Spleen (tissue), 11 donors: ENCODE measurements around the gene NTN1. TPM values are rescaled to one million over a fixed set of nuclear protein-coding genes. Genes with fewer than 3 reads are reported as not detected.

Experiments used
- DNase-seq: peaks from one replicate; pipeline ENCODE4 v3.0.0-alpha.2; 2020
- H3K27ac ChIP-seq, 8 donors: fragments of 200-600 bp; sonication (generic) in 7 of 8; 1 replicate in 4 of 8; 2 replicates in 4 of 8; pipeline versions ENCODE4 v1.5.0 to v1.8.0; 2016 to 2021; ENCODE audit warnings: inconsistent platforms in 4 of 8, mild to moderate bottlenecking in 4 of 8, moderate library complexity in 1 of 8
- H3K27me3 ChIP-seq, 7 donors: fragments of 200-600 bp; sonication (generic) in 6 of 7; replicated peaks in 1 of 7; 1 replicate in 4 of 7; 2 replicates in 3 of 7; pipeline versions ENCODE4 v1.5.0 to v1.8.0; 2016 to 2021; ENCODE audit warnings: inconsistent platforms in 3 of 7, mild to moderate bottlenecking in 1 of 7
- H3K36me3 ChIP-seq, 6 donors: fragments of 200-600 bp; sonication (generic) in 5 of 6; 1 replicate in 4 of 6; 2 replicates in 2 of 6; pipeline versions ENCODE4 v1.5.0 to v1.8.0; 2016 to 2021; ENCODE audit warnings: inconsistent platforms in 2 of 6
- H3K4me1 ChIP-seq, 6 donors: fragments of 200-600 bp; sonication (generic) in 5 of 6; 1 replicate in 3 of 6; 2 replicates in 3 of 6; pipeline versions ENCODE4 v1.5.0 to v1.8.0; 2016 to 2021; ENCODE audit warnings: inconsistent platforms in 3 of 6
- H3K4me3 ChIP-seq, 8 donors: fragments of 200-600 bp; sonication (generic) in 7 of 8; 1 replicate in 4 of 8; 2 replicates in 4 of 8; pipeline versions ENCODE4 v1.5.0 to v1.8.0; 2016 to 2021; ENCODE audit warnings: inconsistent platforms in 4 of 8, mild to moderate bottlenecking in 4 of 8, moderate library complexity in 2 of 8
- H3K9me3 ChIP-seq, 8 donors: fragments of 200-600 bp; sonication (generic) in 7 of 8; 1 replicate in 4 of 8; 2 replicates in 4 of 8; pipeline versions ENCODE4 v1.5.0 to v1.8.0; 2016 to 2021; ENCODE audit warnings: inconsistent platforms in 4 of 8
- POLR2A ChIP-seq, 3 donors: fragments of 450-650 bp; IDR thresholded peaks; one replicate each; pipeline ENCODE4 v1.5.1; 2017; ENCODE audit warnings: antibody characterized with exemption in 3 of 3, mild to moderate bottlenecking in 1 of 3
- POLR2AphosphoS5 ChIP-seq, 3 donors: sonication (generic); formaldehyde crosslinking; IDR thresholded peaks; one replicate each; pipeline ENCODE4 v1.5.1; 2017; ENCODE audit warnings: antibody characterized with exemption in 3 of 3
- WGBS, 5 donors: extraction: QIAGEN DNeasy Blood & Tissue Kit in 3 of 5; methylation state at CpG; one replicate each; pipeline versions ENCODE4 v1.1.5 to v1.1.7; 2013 to 2018; 5-methylcytosine and 5-hydroxymethylcytosine counted together
- intact Hi-C: fragments of 100-400 bp; cut with DNase I; formaldehyde crosslinking; loops from one replicate; pipeline ENCODE4 v1.15.0; 2023; ENCODE audit warnings: low total_unique reads
- polyA plus RNA-seq, 3 donors: library from polyadenylated mRNA; stranded (reverse); fragments of 200-250 nt; gene quantifications; one replicate each; pipeline ENCODE4 v1.2.1, GENCODE V29; 2013
- total RNA-seq, 7 donors: library from RNA; depleted of rRNA in 3 of 7; stranded (reverse); fragments of >200 nt in 3 of 7; fragmentation: NEBNext Ultra II Directional in 4 of 7; extraction: Animal tissue kit (Norgen Biotek cat#: 25700) in 4 of 7; gene quantifications; one replicate each; pipeline versions ENCODE4 v1.1.0 to v1.2.1, GENCODE V29; 2016 to 2021
- TF ChIP-seq, protein P1 (sequence below), 11 experiments: fragments of 200-600 bp in 7 of 11; fragments of 450-650 bp in 4 of 11; sonication (generic) in 4 of 11; IDR thresholded peaks in 8 of 11; conservative IDR thresholded peaks in 3 of 11; 1 replicate in 7 of 11; 2 replicates in 4 of 11; pipeline versions ENCODE4 v1.4.0 to v1.8.0; 2016 to 2021; ENCODE audit warnings: antibody characterized with exemption in 11 of 11, inconsistent platforms in 4 of 11, mild to moderate bottlenecking in 1 of 11
- donor health status: healthy with polysubstance abuse.
- donor health status: DM: no; HTN: no; CAD: no; lungs with moderate emphysema.
- donor health status: DM: no; HTN: no; CAD: no.
- donor health status: Bipolar disorder and iron deficiency.
- donor health status: healthy.
- donor health status: DM: no; HTN: no; CAD: no.
- donor health status: DM: yes; HTN: yes; CAD: no.

The NTN1 gene
- total and polyA plus RNA-seq, 10 donors, result 0.07 to 0.43 (median 0.23) TPM; not detected in 2

DNA sequence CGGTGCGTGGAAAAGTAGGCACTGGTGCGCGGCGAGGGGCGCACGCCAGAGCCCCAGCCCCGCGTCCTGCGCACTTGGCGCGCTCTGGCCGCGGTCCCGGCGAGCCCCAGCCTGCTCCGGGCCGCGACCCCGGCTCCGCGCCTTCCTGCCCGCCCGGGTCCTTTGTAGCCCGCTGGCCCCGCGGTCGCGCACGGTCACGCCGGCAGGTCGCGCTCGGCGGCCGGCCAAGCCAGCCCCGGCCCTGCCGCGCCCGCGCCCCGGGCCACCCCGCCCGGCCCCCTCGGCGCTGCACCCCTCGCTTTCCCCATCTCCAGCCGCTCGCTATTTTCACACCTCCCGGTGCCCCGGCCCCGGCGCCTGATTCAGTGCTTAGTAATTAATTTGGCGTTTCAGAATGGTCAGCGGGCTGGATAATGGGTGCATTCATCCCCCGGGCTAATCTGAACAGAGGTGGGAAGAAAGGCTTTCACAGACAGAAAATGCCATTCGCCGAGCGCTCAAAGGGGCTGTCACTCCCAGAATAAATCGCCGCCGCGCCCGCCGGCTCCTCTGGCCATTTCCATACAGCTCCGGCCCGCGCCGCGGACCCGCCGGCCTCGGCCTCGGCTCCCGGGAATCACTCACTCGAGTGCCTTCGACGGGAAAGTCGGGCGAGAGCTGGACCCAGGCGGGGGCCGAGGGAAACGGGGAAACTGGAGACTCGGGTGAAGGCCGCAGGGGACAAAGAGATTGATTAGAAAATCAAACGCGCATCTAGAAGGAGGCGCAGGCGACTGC, 17.8 kb upstream of the NTN1 start:
- H3K9me3 ChIP-seq, result peaks cover 0 to 4% (median 0%) of the 10 kb centered on the region in 8 donors
- WGBS, 5 donors, result 1 to 2% (median 1%) methylated on average over 34 to 90 of the region's 90 CpGs
- peaks cover 8 to 34% (median 25%) of the 10 kb centered on the region in 6 donors for H3K4me1 ChIP-seq
- intact Hi-C loops, result no loop called here
- H3K4me3 ChIP-seq, result peak overlapping the region in 7 of 8 donors; percentile 18 to 72 (median 42)
- no peak for DNase-seq
- H3K27me3 ChIP-seq, result peaks cover 6 to 99% (median 59%) of the 10 kb centered on the region in 7 donors
- H3K27ac ChIP-seq, result no peak overlapping the region
- H3K36me3 ChIP-seq, result no peaks in the 10 kb centered on the region
- TF ChIP-seq POLR2A (IDR thresholded peaks at IDR 0.05) (no peak), POLR2AphosphoS5 (IDR thresholded peaks at IDR 0.05) (no peak)
- TF ChIP-seq, protein P1, sequence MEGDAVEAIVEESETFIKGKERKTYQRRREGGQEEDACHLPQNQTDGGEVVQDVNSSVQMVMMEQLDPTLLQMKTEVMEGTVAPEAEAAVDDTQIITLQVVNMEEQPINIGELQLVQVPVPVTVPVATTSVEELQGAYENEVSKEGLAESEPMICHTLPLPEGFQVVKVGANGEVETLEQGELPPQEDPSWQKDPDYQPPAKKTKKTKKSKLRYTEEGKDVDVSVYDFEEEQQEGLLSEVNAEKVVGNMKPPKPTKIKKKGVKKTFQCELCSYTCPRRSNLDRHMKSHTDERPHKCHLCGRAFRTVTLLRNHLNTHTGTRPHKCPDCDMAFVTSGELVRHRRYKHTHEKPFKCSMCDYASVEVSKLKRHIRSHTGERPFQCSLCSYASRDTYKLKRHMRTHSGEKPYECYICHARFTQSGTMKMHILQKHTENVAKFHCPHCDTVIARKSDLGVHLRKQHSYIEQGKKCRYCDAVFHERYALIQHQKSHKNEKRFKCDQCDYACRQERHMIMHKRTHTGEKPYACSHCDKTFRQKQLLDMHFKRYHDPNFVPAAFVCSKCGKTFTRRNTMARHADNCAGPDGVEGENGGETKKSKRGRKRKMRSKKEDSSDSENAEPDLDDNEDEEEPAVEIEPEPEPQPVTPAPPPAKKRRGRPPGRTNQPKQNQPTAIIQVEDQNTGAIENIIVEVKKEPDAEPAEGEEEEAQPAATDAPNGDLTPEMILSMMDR (IDR thresholded peaks at IDR 0.05 in 8 of 11, conservative IDR thresholded peaks at IDR 0.05 in 3 of 11), result no peak

DNA sequence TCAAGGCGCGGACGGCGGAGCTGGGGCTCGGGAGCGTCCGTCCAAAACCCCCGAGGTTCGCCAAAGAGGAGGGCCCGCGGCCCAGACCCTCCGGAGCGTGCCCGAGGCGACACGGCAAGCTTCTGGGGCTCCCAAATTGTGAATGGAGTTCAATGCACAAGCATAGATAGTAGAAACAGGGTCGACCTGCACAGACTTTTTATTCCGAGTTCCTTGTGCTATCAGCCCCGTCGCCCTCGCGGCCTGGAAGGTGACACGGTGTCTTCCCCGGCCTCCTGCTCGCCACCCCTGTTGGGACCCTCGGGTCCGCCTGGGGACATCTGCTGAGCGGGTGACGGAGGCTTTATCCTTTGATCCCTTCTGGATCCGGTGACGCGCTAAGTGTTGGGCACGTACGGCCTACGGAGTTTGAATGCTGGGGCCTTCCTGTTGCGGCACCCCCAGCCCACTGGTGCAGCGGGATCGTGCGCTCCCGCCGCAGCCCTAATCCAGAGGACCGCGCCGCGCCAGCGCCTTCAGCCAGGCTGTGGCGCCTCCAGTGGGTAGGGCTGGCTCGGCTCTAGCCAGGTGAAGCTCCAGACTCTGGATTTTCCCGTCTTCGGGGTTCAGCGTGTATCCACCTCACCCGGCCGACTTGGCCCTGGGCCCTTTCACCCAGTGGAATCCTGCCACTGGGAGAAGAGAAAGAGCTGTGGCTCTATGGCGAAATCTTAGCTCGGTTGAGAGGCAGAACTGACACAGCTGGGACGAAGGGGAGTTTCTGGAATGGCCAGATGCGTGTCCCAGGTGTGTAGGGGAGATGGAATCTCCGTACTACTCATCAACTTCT, 17.0 kb upstream of the NTN1 start:
- no peak overlapping the region for H3K27ac ChIP-seq
- H3K27me3 ChIP-seq, result peaks cover 6 to 100% (median 59%) of the 10 kb centered on the region in 7 donors
- intact Hi-C loops, result no loop called here
- peaks cover 0 to 4% (median 0%) of the 10 kb centered on the region in 8 donors for H3K9me3 ChIP-seq
- WGBS, 5 donors, result 8 to 19% (median 11%) methylated on average over 47 to 58 of the region's 58 CpGs
- no peak for DNase-seq
- H3K36me3 ChIP-seq, result no peaks in the 10 kb centered on the region
- TF ChIP-seq POLR2AphosphoS5 (IDR thresholded peaks at IDR 0.05), result no peak
- TF ChIP-seq POLR2A (IDR thresholded peaks at IDR 0.05), result no peak
- TF ChIP-seq, protein P1 (IDR thresholded peaks at IDR 0.05 in 8 of 11, conservative IDR thresholded peaks at IDR 0.05 in 3 of 11), result no peak
- H3K4me1 ChIP-seq, result peaks cover 8 to 34% (median 25%) of the 10 kb centered on the region in 6 donors
- peak overlapping the region in 5 of 8 donors; percentile 21 to 72 (median 41) for H3K4me3 ChIP-seq

DNA sequence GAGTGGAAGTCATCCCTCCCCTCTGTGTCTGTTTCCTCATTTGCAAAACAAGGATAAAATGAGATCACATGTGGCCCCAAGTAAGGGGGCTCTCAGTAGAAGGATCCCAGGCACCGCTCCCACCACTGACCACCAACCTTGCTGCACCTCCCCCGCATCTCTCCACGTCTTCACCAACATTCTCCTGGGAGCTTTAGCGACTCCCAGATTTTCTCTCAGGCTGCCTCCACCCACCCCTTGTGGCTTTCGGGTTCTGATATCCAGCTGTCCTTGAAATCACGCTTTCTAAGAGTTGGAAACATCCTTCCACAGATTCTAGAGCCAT, 16.4 kb upstream of the NTN1 start:
- DNase-seq, result no peak
- Histone ChIP-seq H3K27me3 (peaks cover 6 to 100% (median 60%) of the 10 kb centered on the region in 7 donors), H3K4me1 (peaks cover 8 to 34% (median 25%) of the 10 kb centered on the region in 6 donors), H3K36me3 (no peaks in the 10 kb centered on the region), H3K9me3 (peaks cover 0 to 4% (median 0%) of the 10 kb centered on the region in 8 donors), H3K4me3 (no peak overlapping the region), H3K27ac (no peak overlapping the region)
- 56 to 70% (median 66%) methylated on average over 6 of the region's 6 CpGs for WGBS, 5 donors
- TF ChIP-seq POLR2AphosphoS5 (IDR thresholded peaks at IDR 0.05) (no peak), POLR2A (IDR thresholded peaks at IDR 0.05) (no peak)
- TF ChIP-seq, protein P1 (IDR thresholded peaks at IDR 0.05 in 8 of 11, conservative IDR thresholded peaks at IDR 0.05 in 3 of 11), result no peak
- intact Hi-C loops, result no loop called here
